Activated CD4-positive, alpha-beta T cell treated with anti-CD3 and anti-CD28 coated beads for 4 hours (primary cell): ENCODE data around the gene PROC.

Experiments
- DNase-seq, 2 donors: peaks; one replicate each; pipeline ENCODE4 v3.0.0-alpha.2; 2020

PROC gene

GRCh38 chr2:127418300-127419111 is at the start of gene PROC:
PROC (plus strand) TSS chr2:127418427; CDS start chr2:127419943, 1,516 bp downstream.
- no peak for DNase-seq

GRCh38 chr2:127370010-127370409 is 48.2 kb upstream of the PROC start:
- no peak for DNase-seq

- no peak for DNase-seq
These were observed 47.2 kb upstream of the PROC start for GRCh38 chr2:127371037-127371436.

DNA sequence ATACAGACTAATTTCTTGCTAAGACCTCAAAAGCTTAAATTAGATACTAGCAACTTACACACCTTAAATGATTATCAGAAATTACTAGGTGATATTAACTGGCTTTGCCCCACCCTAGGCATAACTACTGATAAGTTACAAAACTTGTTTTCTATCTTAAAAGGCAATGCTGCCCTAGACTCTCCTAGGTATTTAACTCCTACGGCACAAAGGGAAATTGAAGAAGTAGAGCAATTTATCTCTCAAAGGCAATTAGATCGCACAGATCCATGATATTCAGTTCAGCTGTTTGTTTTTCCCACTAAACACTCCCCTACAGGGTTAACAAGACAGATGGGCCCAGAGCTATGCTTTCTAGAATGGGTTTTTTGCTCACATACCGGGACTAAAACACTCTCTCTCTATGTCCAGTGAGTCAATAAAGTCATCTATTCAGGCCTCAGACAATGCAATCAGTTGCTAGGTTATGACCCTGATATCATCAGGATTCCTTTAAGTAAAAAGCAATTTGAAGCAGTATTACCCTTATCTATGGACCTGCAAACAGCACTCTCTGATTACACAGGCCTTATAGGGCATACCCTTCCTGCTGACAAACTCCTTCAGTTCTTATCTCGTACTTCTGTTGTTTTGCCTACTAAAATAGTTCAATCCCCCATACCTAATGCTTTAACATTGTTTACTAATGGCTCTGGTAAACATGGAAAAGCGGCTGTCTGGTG is 44.7 kb upstream of the PROC start:
- DNase-seq = no peak

DNA sequence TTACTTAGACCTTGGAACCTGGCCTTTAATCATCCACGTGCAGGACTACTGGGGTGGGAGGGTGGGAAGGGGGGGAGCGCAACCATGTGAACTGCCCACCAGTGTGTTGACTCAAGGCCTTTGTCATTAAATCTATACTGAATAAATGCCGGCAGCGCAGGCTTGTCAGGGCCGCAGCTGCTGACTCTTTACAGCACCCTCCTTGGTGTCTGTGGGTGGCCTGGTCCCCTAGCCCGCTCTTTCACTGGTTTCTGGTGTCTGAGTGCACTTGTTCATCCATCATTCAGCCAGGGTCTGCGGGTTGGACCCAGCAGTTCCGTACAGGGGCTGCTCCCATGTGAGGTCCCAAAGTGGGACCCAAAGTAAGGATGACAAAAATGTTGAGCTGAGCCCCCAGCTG is 42.0 kb upstream of the PROC start:
- no peak for DNase-seq

- DNase-seq = no peak
These were observed 41.0 kb upstream of the PROC start for GRCh38 chr2:127377262-127377661.

GRCh38 chr2:127378720-127379119 is 39.5 kb upstream of the PROC start:
- no peak for DNase-seq

DNA sequence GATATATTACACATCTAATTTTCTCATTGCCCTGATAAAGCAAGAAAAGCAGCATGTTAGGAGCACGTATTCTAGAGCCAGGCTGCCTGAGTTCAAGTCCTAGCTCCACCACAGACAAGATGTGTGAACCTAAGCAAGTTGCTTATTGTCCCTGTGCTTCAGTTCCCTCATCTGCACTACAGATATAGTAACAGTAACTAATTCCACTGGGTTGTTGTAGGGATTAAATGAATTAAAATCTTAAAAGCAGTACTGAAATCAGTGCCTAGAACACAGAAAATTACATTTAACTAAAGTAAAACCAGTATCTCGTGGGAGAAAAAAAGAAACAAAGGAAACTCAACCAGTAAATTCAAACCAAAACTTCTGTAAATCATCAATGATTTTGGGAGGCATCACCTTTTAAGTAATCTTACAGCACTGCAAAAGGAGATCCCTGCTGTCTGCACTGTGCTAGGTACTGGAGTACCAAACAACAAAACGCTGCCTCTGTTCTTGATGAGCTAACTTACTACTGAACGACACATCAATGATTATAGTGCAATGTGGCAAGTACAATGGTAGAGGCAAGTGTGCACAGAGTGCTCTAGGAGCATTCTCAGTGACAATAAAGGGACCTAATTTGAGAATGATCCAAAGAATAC is 38.4 kb upstream of the PROC start:
- no peak for DNase-seq

- DNase-seq = peak; percentile 13 to 28
These were observed 36.5 kb upstream of the PROC start for GRCh38 chr2:127381762-127382161.

DNA sequence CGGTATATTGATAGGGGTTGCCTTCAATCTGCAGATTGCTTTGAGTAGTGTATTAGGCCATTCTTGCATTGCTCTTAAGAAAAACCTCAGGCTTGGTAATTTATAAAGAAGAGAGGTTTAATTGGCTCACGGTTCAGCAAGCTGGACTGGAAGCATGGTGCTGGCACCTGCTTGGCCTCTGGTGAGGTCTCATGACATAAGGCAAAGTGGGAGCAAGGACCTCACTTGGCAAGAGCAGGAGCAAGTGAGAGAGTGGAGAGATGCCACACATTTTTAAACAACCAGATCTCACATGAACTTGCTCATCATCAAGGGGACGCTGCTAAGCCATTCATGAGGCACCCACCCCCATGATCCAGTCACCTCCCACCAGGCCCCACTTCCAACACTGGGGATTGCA is 35.4 kb upstream of the PROC start:
- no peak for DNase-seq

DNA sequence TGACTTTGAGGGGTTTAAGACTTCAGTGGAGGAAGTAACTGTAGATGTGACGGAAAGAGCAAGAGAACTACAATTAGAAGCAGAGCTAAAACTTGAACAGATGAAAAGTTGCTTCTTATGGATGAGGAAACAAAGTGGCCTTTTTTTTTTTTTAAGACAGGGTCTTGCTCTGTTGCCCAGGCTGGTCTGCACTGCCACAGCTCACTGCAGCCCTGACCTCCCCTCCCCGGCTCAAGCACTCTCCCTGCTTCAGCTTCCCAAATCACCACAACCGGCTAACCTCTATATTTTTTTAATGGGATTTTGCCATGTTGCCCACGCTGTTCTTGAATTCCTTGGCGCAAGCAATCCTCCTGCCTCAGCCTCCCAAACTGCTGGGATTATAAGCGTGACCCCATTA is 33.7 kb upstream of the PROC start:
- no peak for DNase-seq

GRCh38 chr2:127386246-127386645 is 32.0 kb upstream of the PROC start:
- no peak for DNase-seq

DNA sequence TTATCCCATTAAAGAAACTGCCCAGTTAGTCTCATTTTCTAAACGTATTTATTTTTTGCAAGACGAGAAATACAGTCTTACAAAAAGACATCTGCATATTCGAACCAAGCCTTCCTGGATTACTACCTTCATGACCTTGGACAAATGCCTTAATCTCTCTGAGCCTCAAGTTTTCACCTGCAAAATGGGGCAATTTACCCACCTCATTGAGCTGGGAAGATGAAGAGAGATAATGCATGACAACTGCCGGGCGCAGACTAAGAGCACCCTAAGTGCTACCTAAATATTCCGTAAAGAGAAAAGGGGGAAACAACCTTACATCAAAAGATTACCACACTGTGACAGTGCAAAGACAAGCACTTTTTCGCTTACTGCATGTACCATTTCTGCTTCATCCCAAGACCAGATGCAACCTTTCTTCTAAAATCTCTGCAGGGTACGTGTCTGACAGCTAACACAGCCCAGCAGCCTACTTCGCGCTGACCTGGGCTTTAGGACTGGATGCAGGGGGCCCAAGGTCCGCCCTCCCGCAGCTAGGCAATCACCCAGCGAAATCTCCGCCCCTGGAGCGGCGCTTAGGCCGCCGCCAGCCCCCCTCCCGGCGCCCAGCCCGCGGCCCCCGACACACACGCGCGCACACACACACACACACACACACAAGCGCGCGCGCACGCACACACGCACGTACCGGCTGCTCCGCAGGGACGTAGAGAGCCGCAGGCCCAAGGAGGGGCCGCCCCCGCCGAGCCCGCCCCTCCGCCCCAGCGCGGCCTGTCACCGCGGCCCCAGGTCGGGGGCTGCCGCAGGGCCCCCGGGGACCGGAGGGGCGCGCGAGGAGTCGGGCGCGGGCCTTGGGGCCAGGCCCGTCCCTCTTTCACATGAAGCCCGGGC is 31.2 kb upstream of the PROC start:
- DNase-seq = peak; percentile 71 to 84

DNA sequence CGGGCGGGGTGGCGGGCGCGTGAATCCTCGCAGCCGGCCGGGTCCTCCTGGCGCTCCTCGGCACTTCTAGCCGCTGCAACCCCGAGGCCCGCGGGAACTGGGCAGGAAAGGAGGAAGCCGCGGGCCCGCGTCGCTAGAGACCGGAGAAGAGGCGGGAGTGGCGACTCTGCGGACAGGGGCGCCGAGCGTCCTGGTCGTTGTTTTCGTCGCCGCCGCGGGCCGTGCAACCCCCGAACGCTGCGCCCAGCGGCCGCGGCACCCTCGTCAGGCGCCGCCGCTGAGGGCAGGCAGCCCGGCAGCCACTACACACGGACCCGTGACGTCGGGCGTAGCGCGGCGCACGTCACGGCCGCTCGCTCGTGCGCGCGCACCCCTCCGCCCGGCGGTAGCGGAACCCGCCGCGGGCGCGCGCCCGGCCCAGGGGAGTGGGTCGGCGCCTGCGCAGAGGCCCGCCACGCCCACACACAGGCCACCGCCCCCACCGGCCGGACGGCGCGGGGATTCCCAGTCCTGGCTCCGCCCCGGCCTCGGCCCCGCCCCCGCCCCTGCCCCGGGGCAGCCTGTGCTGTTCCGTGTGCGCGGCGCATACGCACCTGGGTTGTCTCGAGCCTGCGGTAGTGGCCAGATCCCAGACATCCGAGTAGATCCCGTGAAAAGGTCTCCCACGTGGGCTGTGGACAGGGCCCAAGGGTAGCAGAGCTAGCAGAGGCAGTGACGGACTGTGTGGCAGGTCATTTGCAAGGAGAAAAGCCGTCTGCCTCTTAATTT is 30.4 kb upstream of the PROC start, which contains the start of gene MAP3K2:
MAP3K2 (minus strand) TSS at position 321 of the 768 bp plus-strand sequence. CDS start 44,846 bp downstream, outside the sequence.
- peak; percentile 94 to 95 for DNase-seq

- no peak for DNase-seq
These were observed 29.6 kb upstream of the PROC start for GRCh38 chr2:127388423-127389164.

DNA sequence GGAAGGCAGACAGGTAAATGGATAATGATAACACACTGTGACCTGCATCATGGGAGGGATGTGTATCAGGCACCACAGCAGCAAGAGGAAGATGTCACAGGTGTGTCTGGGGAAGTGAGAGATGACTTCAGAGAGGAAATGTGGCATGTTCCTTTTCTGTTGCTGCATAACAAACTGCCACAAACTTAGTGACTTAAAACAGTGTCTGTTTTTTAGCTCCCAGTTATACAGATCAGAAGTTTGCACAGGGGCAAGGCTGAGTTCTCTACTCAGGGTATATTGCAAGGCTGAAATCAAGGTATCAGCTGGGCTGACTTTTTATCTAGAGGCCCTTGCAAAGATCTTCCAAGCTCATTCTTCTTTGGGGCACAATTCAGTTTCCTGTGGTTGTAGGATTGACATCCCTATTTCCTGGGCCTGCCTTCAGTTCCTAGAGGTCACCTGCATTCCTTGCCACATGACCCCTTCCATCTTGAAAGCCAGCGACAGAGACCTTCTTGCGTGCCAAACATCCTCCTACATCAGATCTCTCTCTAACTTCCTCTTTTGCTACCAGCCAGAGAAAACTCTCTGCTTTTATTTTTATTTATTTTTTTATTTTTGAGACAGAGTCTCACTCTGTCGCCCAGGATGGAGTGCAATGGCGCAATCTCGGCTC is 28.3 kb upstream of the PROC start:
- DNase-seq = no peak

DNA sequence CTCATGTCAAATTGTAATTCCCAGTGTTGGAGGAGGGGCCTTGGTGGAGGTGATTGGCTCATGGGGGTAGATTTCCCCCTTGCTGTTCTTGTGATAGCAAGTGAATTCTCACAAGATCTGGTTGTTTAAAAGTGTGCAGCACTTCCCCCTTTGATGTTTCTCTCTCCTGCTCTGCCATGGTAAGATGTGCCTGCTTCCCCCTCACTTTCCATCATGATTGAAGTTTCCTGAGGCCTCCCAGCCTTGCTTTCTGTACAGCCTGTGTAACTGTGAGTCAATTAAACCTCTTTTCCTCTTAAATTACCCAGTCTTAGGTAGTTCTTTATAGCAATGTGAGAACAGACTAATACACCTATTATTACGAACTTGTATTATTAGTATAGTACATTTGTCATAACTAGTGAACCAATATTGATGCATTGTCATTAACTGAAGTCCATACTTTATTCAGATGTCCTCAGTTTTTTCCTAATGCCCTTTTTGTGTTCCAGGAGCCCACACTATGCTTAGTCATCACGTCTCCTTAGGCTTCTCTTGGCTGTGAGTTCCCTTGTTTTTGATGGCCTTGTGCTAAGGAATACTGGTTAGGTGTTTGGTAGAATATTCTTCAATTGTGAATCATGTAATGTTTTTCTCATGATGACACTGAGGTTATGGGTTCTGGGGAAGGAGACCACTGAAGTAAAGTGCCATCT is 25.9 kb upstream of the PROC start:
- no peak for DNase-seq

DNA sequence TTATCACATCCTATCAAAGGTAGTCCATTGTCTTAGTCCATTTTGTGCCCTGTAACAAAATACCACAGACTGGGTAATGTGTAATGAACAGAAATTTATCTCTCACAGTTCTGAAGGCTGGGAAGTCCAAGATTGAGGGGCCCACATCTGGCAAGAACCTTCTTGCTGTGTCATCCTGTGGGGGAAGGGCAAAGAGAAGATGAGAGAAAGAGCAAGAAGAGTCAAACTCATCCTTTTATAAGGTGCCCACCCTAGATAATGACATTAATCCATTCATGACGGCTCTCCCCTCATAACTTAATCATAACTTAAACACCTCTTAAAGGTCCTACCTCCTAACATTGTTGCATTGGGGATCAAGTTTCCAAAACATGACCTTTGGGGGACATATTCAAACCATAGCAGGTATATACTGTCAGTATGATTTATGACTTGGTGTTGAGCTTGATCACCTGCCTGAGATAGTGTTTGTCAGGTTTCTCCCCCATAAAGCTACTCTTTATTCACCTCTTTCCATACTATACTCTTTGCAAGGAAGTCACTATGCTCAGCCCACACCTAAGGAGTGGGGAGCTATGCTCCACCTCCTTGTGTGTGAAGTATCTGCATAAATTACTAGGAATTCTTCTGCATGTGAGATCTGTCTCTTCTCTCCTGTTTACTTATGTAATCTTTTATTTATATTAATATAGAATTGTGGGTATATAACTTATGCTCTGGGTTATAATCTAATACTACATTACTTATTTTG is 25.2 kb upstream of the PROC start:
- no peak for DNase-seq

GRCh38 chr2:127394492-127394891 is 23.7 kb upstream of the PROC start:
- DNase-seq = no peak
